Bladder microvascular endothelial cell (primary cell): ENCODE data around the gene CFAP90. TPM values are rescaled to one million over a fixed set of nuclear protein-coding genes. Genes with fewer than 3 reads are reported as not detected.

ENCODE experiments used
- total RNA-seq: library from RNA; depleted of rRNA; stranded (reverse); fragments of >200 nt; gene quantifications from 2 replicates; pipeline ENCODE4 v1.2.3, GENCODE V29; 2014

Gene CFAP90, protein sequence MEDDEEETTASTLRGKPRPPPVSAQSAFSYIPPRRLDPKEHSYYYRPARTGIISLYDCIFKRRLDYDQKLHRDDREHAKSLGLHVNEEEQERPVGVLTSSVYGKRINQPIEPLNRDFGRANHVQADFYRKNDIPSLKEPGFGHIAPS
- total RNA-seq = not detected in 2 replicates

GRCh38 chr5:7850395-7851239, at the start of gene CFAP90:
Gene CFAP90, minus strand, starts transcription at chr5:7851133. Its CDS starts 112 bp downstream, at chr5:7851021.

GRCh38 chr5:7868773-7869473, 18.0 kb upstream of the CFAP90 start, which contains the start of the genes FASTKD3 and MTRR:
Gene FASTKD3, minus strand, starts transcription at chr5:7869031. Its CDS starts 948 bp downstream, at chr5:7868083.
Gene MTRR, plus strand, starts transcription at chr5:7869148. Its CDS starts 1,647 bp downstream, at chr5:7870795.

Other genes starting within 250 kb of the CFAP90 start
- gene FASTKD3, start 17.9 kb upstream of the CFAP90 start, total RNA-seq = 5.3 and 10.4 TPM in 2 replicates
- 12.6 and 32.7 TPM in 2 replicates for gene MTRR, start 18.0 kb upstream of the CFAP90 start, total RNA-seq